ENCODE measurements around the gene PELI1. TPM values are rescaled to one million over a fixed set of nuclear protein-coding genes. Genes with fewer than 3 reads are reported as not detected.

The PELI1 gene
- polyA plus RNA-seq, 4 donors, result 20.5 to 26.6 (median 23.8) TPM

GRCh38 chr2:64179582-64180321, 35.5 kb upstream of the PELI1 start:
- WGBS, 3 donors, result 76 to 92% (median 88%) methylated on average over 10 of the region's 10 CpGs

GRCh38 chr2:64177315-64177714, 33.1 kb upstream of the PELI1 start:
- 38 to 55% (median 54%) methylated on average over 1 of the region's 1 CpG for WGBS, 3 donors
- H3K4me3 ChIP-seq (ENCODE audit: low read depth in 1 of 3, low read length in 3 of 3), result no peak overlapping the region
- H3K27me3 ChIP-seq (ENCODE audit: control insufficient read depth in 3 of 3, insufficient read depth in 3 of 3, low read length in 3 of 3), result peaks cover 0 to 2% (median 0%) of the 10 kb centered on the region in 3 donors
- H3K27ac ChIP-seq (ENCODE audit: low read depth in 1 of 3, low read length in 2 of 3), result no peak overlapping the region
- H3K4me1 ChIP-seq (ENCODE audit: control insufficient read depth in 3 of 3, insufficient read depth in 2 of 3, low read depth in 1 of 3, low read length in 2 of 3), result no peaks in the 10 kb centered on the region
- H3K9me3 ChIP-seq (ENCODE audit: control insufficient read depth in 2 of 2, insufficient read depth in 1 of 2, low read depth in 1 of 2, low read length in 1 of 2), result no peaks in the 10 kb centered on the region
- no peaks in the 10 kb centered on the region for H3K36me3 ChIP-seq (ENCODE audit: control insufficient read depth in 3 of 3, insufficient read depth in 2 of 3, low read depth in 1 of 3, low read length in 3 of 3)
- no peak for DNase-seq
- no peak for FAIRE-seq

More at GRCh38 chr2:64179582-64180321, 35.5 kb upstream of the PELI1 start:
- no peak for DNase-seq
- Histone ChIP-seq H3K4me3 (ENCODE audit: low read depth in 1 of 3, low read length in 3 of 3) (no peak overlapping the region), H3K4me1 (ENCODE audit: control insufficient read depth in 3 of 3, insufficient read depth in 2 of 3, low read depth in 1 of 3, low read length in 2 of 3) (no peaks in the 10 kb centered on the region), H3K27ac (ENCODE audit: low read depth in 1 of 3, low read length in 2 of 3) (no peak overlapping the region), H3K9me3 (ENCODE audit: control insufficient read depth in 2 of 2, insufficient read depth in 1 of 2, low read depth in 1 of 2, low read length in 1 of 2) (no peaks in the 10 kb centered on the region), H3K36me3 (ENCODE audit: control insufficient read depth in 3 of 3, insufficient read depth in 2 of 3, low read depth in 1 of 3, low read length in 3 of 3) (no peaks in the 10 kb centered on the region), H3K27me3 (ENCODE audit: control insufficient read depth in 3 of 3, insufficient read depth in 3 of 3, low read length in 3 of 3) (peaks cover 0 to 2% (median 0%) of the 10 kb centered on the region in 3 donors)
- no peak for FAIRE-seq

DNA sequence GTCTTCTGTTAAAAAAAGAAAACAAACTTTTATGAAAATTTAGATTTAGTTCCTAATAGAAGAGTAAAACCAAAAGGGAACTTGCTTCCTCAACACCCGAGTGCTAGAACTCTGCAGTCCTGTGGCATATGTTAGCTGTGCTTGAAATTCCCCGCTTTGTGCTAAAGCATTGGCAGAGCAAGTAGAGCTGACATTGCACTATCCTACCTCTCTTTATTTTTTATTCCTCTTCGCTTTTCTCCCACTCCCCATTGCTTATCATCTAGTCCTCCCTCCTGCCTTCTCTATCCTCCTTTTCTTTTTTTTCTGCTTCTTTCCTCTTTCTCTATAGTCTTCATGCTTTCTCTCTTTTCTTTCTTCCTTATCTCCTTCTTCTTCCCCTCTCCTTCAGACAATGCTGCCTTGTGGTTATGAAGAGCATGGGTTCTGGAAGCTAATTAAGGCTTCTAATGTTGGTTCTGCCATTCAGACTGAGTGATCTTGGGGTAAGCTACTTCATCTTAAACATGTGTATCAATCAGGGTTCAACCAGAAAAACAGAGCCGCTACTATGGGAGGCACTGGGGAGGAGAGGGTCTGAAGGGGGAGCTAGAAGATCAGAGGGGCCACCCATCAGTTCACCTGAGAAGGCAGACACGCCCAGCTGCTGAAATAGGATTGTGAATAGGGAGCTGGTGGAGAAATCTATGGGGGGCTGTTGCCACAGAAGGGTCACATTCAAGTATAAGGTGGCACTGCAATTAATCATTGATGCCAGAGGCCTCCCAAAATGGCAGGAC, 31.4 kb upstream of the PELI1 start:
- H3K4me3 ChIP-seq (ENCODE audit: low read depth in 1 of 3, low read length in 3 of 3), result no peak overlapping the region
- no peaks in the 10 kb centered on the region for H3K36me3 ChIP-seq (ENCODE audit: control insufficient read depth in 3 of 3, insufficient read depth in 2 of 3, low read depth in 1 of 3, low read length in 3 of 3)
- DNase-seq (no peak), FAIRE-seq (no peak)
- no peaks in the 10 kb centered on the region for H3K4me1 ChIP-seq (ENCODE audit: control insufficient read depth in 3 of 3, insufficient read depth in 2 of 3, low read depth in 1 of 3, low read length in 2 of 3)
- WGBS, 3 donors, result 91 to 96% (median 95%) methylated on average over 5 of the region's 5 CpGs
- peaks cover 0 to 2% (median 0%) of the 10 kb centered on the region in 3 donors for H3K27me3 ChIP-seq (ENCODE audit: control insufficient read depth in 3 of 3, insufficient read depth in 3 of 3, low read length in 3 of 3)
- no peak overlapping the region for H3K27ac ChIP-seq (ENCODE audit: low read depth in 1 of 3, low read length in 2 of 3)
- H3K9me3 ChIP-seq (ENCODE audit: control insufficient read depth in 2 of 2, insufficient read depth in 1 of 2, low read depth in 1 of 2, low read length in 1 of 2), result no peaks in the 10 kb centered on the region

GRCh38 chr2:64173156-64174135, 29.2 kb upstream of the PELI1 start:
- H3K36me3 ChIP-seq (ENCODE audit: control insufficient read depth in 3 of 3, insufficient read depth in 2 of 3, low read depth in 1 of 3, low read length in 3 of 3), result no peaks in the 10 kb centered on the region
- WGBS, 3 donors, result 47 to 68% (median 57%) methylated on average over 5 of the region's 5 CpGs
- no peaks in the 10 kb centered on the region for H3K4me1 ChIP-seq (ENCODE audit: control insufficient read depth in 3 of 3, insufficient read depth in 2 of 3, low read depth in 1 of 3, low read length in 2 of 3)
- peaks cover 0 to 2% (median 0%) of the 10 kb centered on the region in 3 donors for H3K27me3 ChIP-seq (ENCODE audit: control insufficient read depth in 3 of 3, insufficient read depth in 3 of 3, low read length in 3 of 3)
- DNase-seq (peak in 1 of 2 donors; percentile 71), FAIRE-seq (no peak)
- H3K4me3 ChIP-seq (ENCODE audit: low read depth in 1 of 3, low read length in 3 of 3), result no peak overlapping the region
- H3K9me3 ChIP-seq (ENCODE audit: control insufficient read depth in 2 of 2, insufficient read depth in 1 of 2, low read depth in 1 of 2, low read length in 1 of 2), result no peaks in the 10 kb centered on the region
- no peak overlapping the region for H3K27ac ChIP-seq (ENCODE audit: low read depth in 1 of 3, low read length in 2 of 3)

DNA sequence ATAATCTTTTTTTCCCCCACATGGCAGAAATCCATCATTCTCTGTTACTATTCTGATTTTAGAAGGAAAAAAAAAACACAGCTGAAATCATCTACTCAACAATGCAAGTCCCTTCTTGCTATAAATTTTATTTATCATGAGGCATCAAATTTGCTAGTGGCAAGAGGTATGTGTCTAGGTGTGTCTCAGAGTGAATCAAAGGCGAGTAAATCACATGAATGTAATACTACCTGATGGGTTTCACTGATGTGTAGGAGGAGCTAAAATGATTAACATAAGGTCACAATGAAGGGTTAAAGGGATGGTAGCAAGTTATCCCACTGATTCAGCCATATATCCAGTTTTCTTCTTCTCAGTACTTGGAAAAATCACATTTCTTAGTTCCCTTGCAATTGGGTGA, 24.5 kb upstream of the PELI1 start:
- WGBS, 3 donors, result 91 to 97% (median 93%) methylated on average over 1 of the region's 1 CpG
- no peaks in the 10 kb centered on the region for H3K9me3 ChIP-seq (ENCODE audit: control insufficient read depth in 2 of 2, insufficient read depth in 1 of 2, low read depth in 1 of 2, low read length in 1 of 2)
- H3K36me3 ChIP-seq (ENCODE audit: control insufficient read depth in 3 of 3, insufficient read depth in 2 of 3, low read depth in 1 of 3, low read length in 3 of 3), result no peaks in the 10 kb centered on the region
- FAIRE-seq (no peak), DNase-seq (no peak)
- no peak overlapping the region for H3K27ac ChIP-seq (ENCODE audit: low read depth in 1 of 3, low read length in 2 of 3)
- no peaks in the 10 kb centered on the region for H3K4me1 ChIP-seq (ENCODE audit: control insufficient read depth in 3 of 3, insufficient read depth in 2 of 3, low read depth in 1 of 3, low read length in 2 of 3)
- H3K27me3 ChIP-seq (ENCODE audit: control insufficient read depth in 3 of 3, insufficient read depth in 3 of 3, low read length in 3 of 3), result no peaks in the 10 kb centered on the region
- H3K4me3 ChIP-seq (ENCODE audit: low read depth in 1 of 3, low read length in 3 of 3), result no peak overlapping the region

- DNase-seq (no peak), FAIRE-seq (no peak)
- Histone ChIP-seq H3K4me3 (ENCODE audit: low read depth in 1 of 3, low read length in 3 of 3) (no peak overlapping the region), H3K27ac (ENCODE audit: low read depth in 1 of 3, low read length in 2 of 3) (no peak overlapping the region), H3K4me1 (ENCODE audit: control insufficient read depth in 3 of 3, insufficient read depth in 2 of 3, low read depth in 1 of 3, low read length in 2 of 3) (no peaks in the 10 kb centered on the region), H3K9me3 (ENCODE audit: control insufficient read depth in 2 of 2, insufficient read depth in 1 of 2, low read depth in 1 of 2, low read length in 1 of 2) (no peaks in the 10 kb centered on the region), H3K27me3 (ENCODE audit: control insufficient read depth in 3 of 3, insufficient read depth in 3 of 3, low read length in 3 of 3) (no peaks in the 10 kb centered on the region), H3K36me3 (ENCODE audit: control insufficient read depth in 3 of 3, insufficient read depth in 2 of 3, low read depth in 1 of 3, low read length in 3 of 3) (no peaks in the 10 kb centered on the region)
These were observed 24.0 kb upstream of the PELI1 start for GRCh38 chr2:64168201-64168600.

DNA sequence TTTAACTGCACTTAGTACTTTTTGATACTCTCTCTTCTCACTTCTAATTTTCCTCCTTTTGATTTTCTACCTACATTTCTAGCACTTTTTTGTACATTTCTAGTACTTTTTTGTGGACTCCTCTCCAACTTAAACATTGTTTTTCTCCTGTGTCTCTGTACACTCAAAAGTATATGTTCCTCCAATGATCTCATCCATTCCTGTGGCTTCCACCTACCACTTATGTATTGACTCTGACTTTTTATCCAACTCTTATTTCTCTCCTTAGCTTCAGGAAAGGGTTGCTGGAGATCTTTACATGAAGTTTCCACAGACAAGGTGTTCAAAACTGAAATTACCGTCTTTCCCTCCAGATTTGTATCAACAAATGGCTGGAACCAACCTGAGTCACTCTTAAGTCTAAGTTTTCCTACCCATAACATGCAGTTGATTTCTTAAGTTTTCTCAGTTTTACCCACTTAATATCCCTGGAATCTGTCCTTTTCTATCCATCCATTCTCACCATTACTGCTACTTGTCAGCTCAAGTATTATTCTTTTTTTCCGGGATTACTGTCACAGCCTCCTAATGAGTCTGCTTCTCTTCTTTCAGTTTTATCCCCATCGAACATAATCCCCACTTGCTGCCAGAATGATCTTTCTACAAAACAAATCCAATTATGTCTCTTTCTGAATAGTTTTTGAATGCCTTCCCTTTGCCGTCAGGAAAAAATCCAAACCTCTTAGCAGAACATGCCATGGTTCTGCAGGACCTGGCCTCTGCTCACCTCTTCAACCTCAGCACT, 22.6 kb upstream of the PELI1 start:
- Histone ChIP-seq H3K4me1 (ENCODE audit: control insufficient read depth in 3 of 3, insufficient read depth in 2 of 3, low read depth in 1 of 3, low read length in 2 of 3) (no peaks in the 10 kb centered on the region), H3K4me3 (ENCODE audit: low read depth in 1 of 3, low read length in 3 of 3) (no peak overlapping the region), H3K27ac (ENCODE audit: low read depth in 1 of 3, low read length in 2 of 3) (no peak overlapping the region), H3K36me3 (ENCODE audit: control insufficient read depth in 3 of 3, insufficient read depth in 2 of 3, low read depth in 1 of 3, low read length in 3 of 3) (no peaks in the 10 kb centered on the region), H3K9me3 (ENCODE audit: control insufficient read depth in 2 of 2, insufficient read depth in 1 of 2, low read depth in 1 of 2, low read length in 1 of 2) (no peaks in the 10 kb centered on the region), H3K27me3 (ENCODE audit: control insufficient read depth in 3 of 3, insufficient read depth in 3 of 3, low read length in 3 of 3) (no peaks in the 10 kb centered on the region)
- DNase-seq, result no peak
- no peak for FAIRE-seq
- 89 to 93% (median 89%) methylated on average over 4 of the region's 4 CpGs for WGBS, 3 donors

Data from small intestine (tissue), 7 donors.